Memory B cell (primary cell): ENCODE data around the gene BMP7.

Experiments
- ATAC-seq: fragments of 150-1000 bp; cut with Tn5 transposase; 2 replicates; pipeline ENCODE4 v1.10.0; 2021; ENCODE audit warnings: low read depth, mild to moderate bottlenecking, moderate library complexity
- DNase-seq, 2 donors: peaks; one replicate each; pipeline ENCODE4 v3.0.0; 2022; ENCODE audit warnings: low spot score in 2 of 2
- H3K27ac Mint-ChIP-seq: one replicate; pipeline ENCODE4 v1.8.0; 2022; ENCODE audit warnings: mild to moderate bottlenecking, moderate library complexity, mixed read lengths
- H3K27me3 Mint-ChIP-seq: one replicate; pipeline ENCODE4 v1.8.0; 2022; ENCODE audit warnings: mixed read lengths
- H3K36me3 Mint-ChIP-seq: one replicate; pipeline ENCODE4 v1.8.0; 2022; ENCODE audit warnings: mild to moderate bottlenecking, mixed read lengths
- H3K4me1 Mint-ChIP-seq: one replicate; pipeline ENCODE4 v1.8.0; 2022; ENCODE audit warnings: mixed read lengths
- H3K4me3 Mint-ChIP-seq: one replicate; pipeline ENCODE4 v1.8.0; 2022; ENCODE audit warnings: mild to moderate bottlenecking, moderate library complexity, mixed read lengths
- H3K9me3 Mint-ChIP-seq: one replicate; pipeline ENCODE4 v1.8.0; 2022; ENCODE audit warnings: mixed read lengths

The BMP7 gene

GRCh38 chr20:57256205-57256604 is 10.2 kb downstream of the BMP7 start:
- Mint-ChIP-seq H3K27ac (no peak overlapping the region), H3K36me3 (no peaks in the 10 kb centered on the region), H3K4me3 (no peak overlapping the region), H3K27me3 (peaks cover 14% of the 10 kb centered on the region), H3K4me1 (no peaks in the 10 kb centered on the region), H3K9me3 (no peaks in the 10 kb centered on the region)
- ATAC-seq (no peak), DNase-seq (no peak)

GRCh38 chr20:57255183-57255582 is 11.3 kb downstream of the BMP7 start:
- H3K27me3 Mint-ChIP-seq, result peaks cover 9% of the 10 kb centered on the region
- ATAC-seq, result no peak
- DNase-seq, result no peak
- H3K36me3 Mint-ChIP-seq, result no peaks in the 10 kb centered on the region
- no peak overlapping the region for H3K27ac Mint-ChIP-seq
- no peak overlapping the region for H3K4me3 Mint-ChIP-seq
- H3K4me1 Mint-ChIP-seq, result no peaks in the 10 kb centered on the region
- no peaks in the 10 kb centered on the region for H3K9me3 Mint-ChIP-seq

- Mint-ChIP-seq H3K27me3 (peaks cover 12% of the 10 kb centered on the region), H3K4me3 (no peak overlapping the region), H3K9me3 (no peaks in the 10 kb centered on the region), H3K4me1 (no peaks in the 10 kb centered on the region), H3K36me3 (no peaks in the 10 kb centered on the region), H3K27ac (no peak overlapping the region)
- DNase-seq, result no peak
- no peak for ATAC-seq
Measured at GRCh38 chr20:57252559-57253162, 13.8 kb downstream of the BMP7 start.

GRCh38 chr20:57251949-57252348 is 14.5 kb downstream of the BMP7 start:
- Mint-ChIP-seq H3K36me3 (no peaks in the 10 kb centered on the region), H3K9me3 (no peaks in the 10 kb centered on the region), H3K27me3 (peaks cover 11% of the 10 kb centered on the region), H3K4me3 (no peak overlapping the region), H3K27ac (no peak overlapping the region), H3K4me1 (no peaks in the 10 kb centered on the region)
- no peak for ATAC-seq
- no peak for DNase-seq

- Mint-ChIP-seq H3K9me3 (no peaks in the 10 kb centered on the region), H3K27ac (no peak overlapping the region), H3K36me3 (no peaks in the 10 kb centered on the region), H3K27me3 (peaks cover 10% of the 10 kb centered on the region), H3K4me1 (no peaks in the 10 kb centered on the region), H3K4me3 (no peak overlapping the region)
- DNase-seq (no peak), ATAC-seq (no peak)
Measured at GRCh38 chr20:57251344-57251743, 15.1 kb downstream of the BMP7 start.

GRCh38 chr20:57250607-57251343 is 15.7 kb downstream of the BMP7 start:
- peaks cover 10% of the 10 kb centered on the region for H3K27me3 Mint-ChIP-seq
- H3K4me1 Mint-ChIP-seq, result no peaks in the 10 kb centered on the region
- DNase-seq (no peak), ATAC-seq (no peak)
- no peak overlapping the region for H3K27ac Mint-ChIP-seq
- H3K36me3 Mint-ChIP-seq, result no peaks in the 10 kb centered on the region
- H3K9me3 Mint-ChIP-seq, result no peaks in the 10 kb centered on the region
- no peak overlapping the region for H3K4me3 Mint-ChIP-seq

GRCh38 chr20:57249772-57250171 is 16.7 kb downstream of the BMP7 start:
- H3K4me3 Mint-ChIP-seq, result no peak overlapping the region

GRCh38 chr20:57249073-57249472 is 17.4 kb downstream of the BMP7 start:
- Mint-ChIP-seq H3K9me3 (no peaks in the 10 kb centered on the region), H3K4me3 (no peak overlapping the region), H3K27me3 (peaks cover 10% of the 10 kb centered on the region), H3K4me1 (no peaks in the 10 kb centered on the region), H3K36me3 (no peaks in the 10 kb centered on the region), H3K27ac (no peak overlapping the region)
- ATAC-seq (no peak), DNase-seq (no peak)

More at GRCh38 chr20:57249772-57250171, 16.7 kb downstream of the BMP7 start:
- Mint-ChIP-seq H3K9me3 (no peaks in the 10 kb centered on the region), H3K27ac (no peak overlapping the region), H3K36me3 (no peaks in the 10 kb centered on the region), H3K4me1 (no peaks in the 10 kb centered on the region), H3K27me3 (peaks cover 10% of the 10 kb centered on the region)
- ATAC-seq (no peak), DNase-seq (no peak)

GRCh38 chr20:57248132-57248797 is 18.2 kb downstream of the BMP7 start:
- ATAC-seq (no peak), DNase-seq (no peak)
- no peak overlapping the region for H3K27ac Mint-ChIP-seq
- H3K27me3 Mint-ChIP-seq, result peaks cover 7% of the 10 kb centered on the region
- H3K36me3 Mint-ChIP-seq, result no peaks in the 10 kb centered on the region
- H3K4me3 Mint-ChIP-seq, result no peak overlapping the region
- H3K9me3 Mint-ChIP-seq, result no peaks in the 10 kb centered on the region
- no peaks in the 10 kb centered on the region for H3K4me1 Mint-ChIP-seq

- Mint-ChIP-seq H3K27ac (no peak overlapping the region), H3K36me3 (no peaks in the 10 kb centered on the region), H3K9me3 (no peaks in the 10 kb centered on the region), H3K27me3 (peaks cover 7% of the 10 kb centered on the region), H3K4me3 (no peak overlapping the region), H3K4me1 (no peaks in the 10 kb centered on the region)
- no peak for DNase-seq
- no peak for ATAC-seq
Measured at GRCh38 chr20:57247292-57247965, 19.0 kb downstream of the BMP7 start.

- Mint-ChIP-seq H3K4me3 (no peak overlapping the region), H3K27ac (no peak overlapping the region), H3K4me1 (no peaks in the 10 kb centered on the region), H3K36me3 (no peaks in the 10 kb centered on the region), H3K9me3 (no peaks in the 10 kb centered on the region), H3K27me3 (peaks cover 7% of the 10 kb centered on the region)
- ATAC-seq (no peak), DNase-seq (no peak)
Measured at GRCh38 chr20:57245997-57246396, 20.4 kb downstream of the BMP7 start.

- Mint-ChIP-seq H3K4me1 (no peaks in the 10 kb centered on the region), H3K27ac (no peak overlapping the region), H3K36me3 (no peaks in the 10 kb centered on the region), H3K9me3 (peaks cover 2% of the 10 kb centered on the region), H3K27me3 (peaks cover 8% of the 10 kb centered on the region), H3K4me3 (no peak overlapping the region)
- DNase-seq (no peak), ATAC-seq (no peak)
Measured at GRCh38 chr20:57244627-57245214, 21.7 kb downstream of the BMP7 start.

- DNase-seq (no peak), ATAC-seq (no peak)
- H3K27ac Mint-ChIP-seq, result no peak overlapping the region
- H3K9me3 Mint-ChIP-seq, result peaks cover 5% of the 10 kb centered on the region
- H3K4me1 Mint-ChIP-seq, result no peaks in the 10 kb centered on the region
- no peaks in the 10 kb centered on the region for H3K36me3 Mint-ChIP-seq
- peaks cover 8% of the 10 kb centered on the region for H3K27me3 Mint-ChIP-seq
- H3K4me3 Mint-ChIP-seq, result no peak overlapping the region
Measured at GRCh38 chr20:57244221-57244585, 22.2 kb downstream of the BMP7 start.
